ENCODE results near the gene MAPK4.
A peak's percentile ranks its signal among the peaks of the same experiment; 100 is the strongest.

DNA sequence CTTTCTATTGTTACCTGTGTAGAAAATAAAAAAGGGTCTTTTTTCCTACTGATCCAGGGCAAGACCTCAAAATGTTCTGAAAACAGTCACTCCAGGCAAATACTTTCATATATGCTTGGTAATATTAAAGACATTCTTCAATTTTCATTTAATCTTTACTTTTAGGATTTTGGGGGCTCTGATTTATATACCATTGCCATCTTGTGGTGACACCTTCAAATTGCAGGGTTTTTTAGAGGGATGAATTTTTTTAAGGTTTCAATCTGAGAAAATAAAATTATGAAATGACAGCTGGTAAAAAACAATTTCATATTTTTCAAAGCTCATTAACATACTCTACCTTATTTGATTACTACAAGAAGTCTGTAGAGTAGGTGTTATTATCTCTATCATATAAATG lies 26.8 kb downstream of the MAPK4 start:
- TF ChIP-seq, protein P1, sequence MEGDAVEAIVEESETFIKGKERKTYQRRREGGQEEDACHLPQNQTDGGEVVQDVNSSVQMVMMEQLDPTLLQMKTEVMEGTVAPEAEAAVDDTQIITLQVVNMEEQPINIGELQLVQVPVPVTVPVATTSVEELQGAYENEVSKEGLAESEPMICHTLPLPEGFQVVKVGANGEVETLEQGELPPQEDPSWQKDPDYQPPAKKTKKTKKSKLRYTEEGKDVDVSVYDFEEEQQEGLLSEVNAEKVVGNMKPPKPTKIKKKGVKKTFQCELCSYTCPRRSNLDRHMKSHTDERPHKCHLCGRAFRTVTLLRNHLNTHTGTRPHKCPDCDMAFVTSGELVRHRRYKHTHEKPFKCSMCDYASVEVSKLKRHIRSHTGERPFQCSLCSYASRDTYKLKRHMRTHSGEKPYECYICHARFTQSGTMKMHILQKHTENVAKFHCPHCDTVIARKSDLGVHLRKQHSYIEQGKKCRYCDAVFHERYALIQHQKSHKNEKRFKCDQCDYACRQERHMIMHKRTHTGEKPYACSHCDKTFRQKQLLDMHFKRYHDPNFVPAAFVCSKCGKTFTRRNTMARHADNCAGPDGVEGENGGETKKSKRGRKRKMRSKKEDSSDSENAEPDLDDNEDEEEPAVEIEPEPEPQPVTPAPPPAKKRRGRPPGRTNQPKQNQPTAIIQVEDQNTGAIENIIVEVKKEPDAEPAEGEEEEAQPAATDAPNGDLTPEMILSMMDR (IDR thresholded peaks at IDR 0.05), result peak in 1 of 4 experiments; percentile 8
- no peak for TF ChIP-seq POLR2A (IDR thresholded peaks at IDR 0.05)

Measured in prostate gland (tissue), 2 donors.